Measurements from ENCODE around the gene TBXAS1.

DNA sequence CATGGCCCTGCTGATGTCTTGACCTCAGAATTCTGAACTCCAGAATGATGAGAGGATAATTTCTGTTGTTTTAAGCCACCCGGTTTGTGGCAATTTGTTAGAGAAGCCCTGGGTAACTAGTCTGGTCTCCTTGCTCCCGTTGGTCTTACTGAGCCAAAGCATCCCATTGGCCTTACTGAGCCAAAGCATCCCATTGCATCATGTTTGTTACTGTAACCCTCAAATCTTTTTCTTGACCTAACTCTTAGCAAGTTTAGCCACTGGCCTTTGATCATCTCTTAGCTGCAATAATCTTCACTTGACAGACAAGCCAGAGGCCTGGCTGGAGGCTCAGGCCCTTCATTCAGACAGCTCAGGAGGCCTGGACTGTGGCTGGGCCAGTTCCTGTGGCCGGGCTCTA is 21.8 kb downstream of the TBXAS1 start:
- TF ChIP-seq, protein P1, sequence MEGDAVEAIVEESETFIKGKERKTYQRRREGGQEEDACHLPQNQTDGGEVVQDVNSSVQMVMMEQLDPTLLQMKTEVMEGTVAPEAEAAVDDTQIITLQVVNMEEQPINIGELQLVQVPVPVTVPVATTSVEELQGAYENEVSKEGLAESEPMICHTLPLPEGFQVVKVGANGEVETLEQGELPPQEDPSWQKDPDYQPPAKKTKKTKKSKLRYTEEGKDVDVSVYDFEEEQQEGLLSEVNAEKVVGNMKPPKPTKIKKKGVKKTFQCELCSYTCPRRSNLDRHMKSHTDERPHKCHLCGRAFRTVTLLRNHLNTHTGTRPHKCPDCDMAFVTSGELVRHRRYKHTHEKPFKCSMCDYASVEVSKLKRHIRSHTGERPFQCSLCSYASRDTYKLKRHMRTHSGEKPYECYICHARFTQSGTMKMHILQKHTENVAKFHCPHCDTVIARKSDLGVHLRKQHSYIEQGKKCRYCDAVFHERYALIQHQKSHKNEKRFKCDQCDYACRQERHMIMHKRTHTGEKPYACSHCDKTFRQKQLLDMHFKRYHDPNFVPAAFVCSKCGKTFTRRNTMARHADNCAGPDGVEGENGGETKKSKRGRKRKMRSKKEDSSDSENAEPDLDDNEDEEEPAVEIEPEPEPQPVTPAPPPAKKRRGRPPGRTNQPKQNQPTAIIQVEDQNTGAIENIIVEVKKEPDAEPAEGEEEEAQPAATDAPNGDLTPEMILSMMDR (IDR thresholded peaks at IDR 0.05; ENCODE audit: low read depth, low read length, missing input control) = no peak
- TF ChIP-seq, protein P2, sequence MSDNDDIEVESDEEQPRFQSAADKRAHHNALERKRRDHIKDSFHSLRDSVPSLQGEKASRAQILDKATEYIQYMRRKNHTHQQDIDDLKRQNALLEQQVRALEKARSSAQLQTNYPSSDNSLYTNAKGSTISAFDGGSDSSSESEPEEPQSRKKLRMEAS (IDR thresholded peaks at IDR 0.05) = no peak
- TF ChIP-seq REST (IDR thresholded peaks at IDR 0.05) (no peak), FOXA1 (IDR thresholded peaks at IDR 0.05) (no peak), JUND (IDR thresholded peaks at IDR 0.05) (no peak), TAF1 (conservative IDR thresholded peaks at IDR 0.05) (no peak), YY1 (IDR thresholded peaks at IDR 0.05) (no peak), FOXA2 (IDR thresholded peaks at IDR 0.05) (no peak), SP1 (IDR thresholded peaks at IDR 0.05) (no peak), ATF3 (IDR thresholded peaks at IDR 0.05) (no peak), GABPA (IDR thresholded peaks at IDR 0.05 in 1 of 2, conservative IDR thresholded peaks at IDR 0.05 in 1 of 2) (no peak)

Measured in liver (tissue), 3 donors.